Stomach smooth muscle (tissue), 2 donors: ENCODE data around the gene ATG7.
"Not testable (repeated sequence)": the region's sequence is repeated elsewhere in the genome, so short reads cannot be mapped to it uniquely, and the experiment has no call there.

Experiments
- H3K27ac ChIP-seq: one replicate; pipeline ENCODE4 v1.7.0; 2013; ENCODE audit warnings: mild to moderate bottlenecking, low read length, inconsistent platforms
- H3K27me3 ChIP-seq, 2 donors: one replicate each; pipeline ENCODE4 v1.7.0; 2013; ENCODE audit warnings: low read length in 2 of 2; ENCODE audit not compliant: insufficient read depth in 2 of 2, control insufficient read depth in 1 of 2
- H3K36me3 ChIP-seq, 2 donors: one replicate each; pipeline ENCODE4 v1.7.0; 2013; ENCODE audit warnings: low read length in 2 of 2; ENCODE audit not compliant: control insufficient read depth in 2 of 2, insufficient read depth in 2 of 2
- H3K4me1 ChIP-seq: one replicate; pipeline ENCODE4 v1.7.0; 2013; ENCODE audit warnings: low read length; ENCODE audit not compliant: control insufficient read depth, insufficient read depth
- H3K4me3 ChIP-seq, 2 donors: one replicate each; pipeline ENCODE4 v1.7.0; 2013; ENCODE audit warnings: low read length in 2 of 2
- H3K9ac ChIP-seq, 2 donors: one replicate each; pipeline ENCODE4 v1.7.0; 2013; ENCODE audit warnings: low read length in 2 of 2, mild to moderate bottlenecking in 1 of 2
- H3K9me3 ChIP-seq, 2 donors: one replicate each; pipeline ENCODE4 v1.7.0; 2013; ENCODE audit warnings: low read length in 2 of 2; ENCODE audit not compliant: control insufficient read depth in 2 of 2
- donor health status: healthy.
- donor health status: Pancreatic carcinoma.

ATG7 gene

DNA sequence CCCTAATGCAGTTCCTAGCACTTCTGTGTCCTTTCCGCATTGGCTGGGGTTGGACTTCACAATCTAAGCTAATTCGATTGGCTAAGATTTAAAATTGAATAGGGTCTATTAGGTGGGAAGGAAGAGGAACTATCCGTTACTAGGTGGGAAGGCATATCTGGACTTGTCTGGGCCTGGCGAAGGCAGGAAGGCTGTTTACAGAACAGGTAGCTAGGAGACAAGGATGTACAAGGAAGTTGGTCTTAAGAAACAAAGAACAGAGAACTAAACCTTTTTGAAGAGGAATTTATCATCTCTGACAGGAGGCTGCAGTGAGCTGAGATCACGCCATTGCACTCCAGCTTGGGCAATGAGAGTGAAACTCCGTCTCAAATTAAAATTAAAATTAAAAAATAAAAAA lies 17.3 kb upstream of the ATG7 start:
- Histone ChIP-seq H3K4me3 (no peak overlapping the region), H3K9me3 (no peaks in the 10 kb centered on the region), H3K4me1 (no peaks in the 10 kb centered on the region), H3K27me3 (no peaks in the 10 kb centered on the region), H3K9ac (no peak overlapping the region), H3K27ac (no peak overlapping the region), H3K36me3 (peaks cover 0 to 1% of the 10 kb centered on the region in 2 donors)

DNA sequence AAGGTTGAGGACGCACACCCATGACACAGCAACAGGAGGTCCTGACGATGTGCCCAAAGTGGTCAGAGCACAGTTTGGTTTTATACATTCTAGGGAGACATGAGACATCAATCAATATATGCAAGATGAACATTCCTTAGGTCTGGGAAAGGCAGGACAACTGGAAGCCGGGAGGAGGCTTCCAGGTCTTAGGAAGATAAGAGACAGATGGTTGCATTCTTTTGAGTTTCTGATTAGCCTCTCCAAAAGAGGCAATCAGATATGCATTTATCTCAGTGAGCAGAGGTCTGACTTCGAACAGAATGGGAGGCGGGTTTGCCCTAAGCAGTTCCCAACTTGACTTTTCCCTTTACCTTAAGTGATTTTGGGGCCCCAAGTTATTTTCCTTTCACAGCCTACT lies 16.7 kb upstream of the ATG7 start:
- H3K4me1 ChIP-seq, H3K9me3 ChIP-seq, H3K27me3 ChIP-seq, H3K27ac ChIP-seq, H3K4me3 ChIP-seq, H3K36me3 ChIP-seq, H3K9ac ChIP-seq: not testable (repeated sequence)

DNA sequence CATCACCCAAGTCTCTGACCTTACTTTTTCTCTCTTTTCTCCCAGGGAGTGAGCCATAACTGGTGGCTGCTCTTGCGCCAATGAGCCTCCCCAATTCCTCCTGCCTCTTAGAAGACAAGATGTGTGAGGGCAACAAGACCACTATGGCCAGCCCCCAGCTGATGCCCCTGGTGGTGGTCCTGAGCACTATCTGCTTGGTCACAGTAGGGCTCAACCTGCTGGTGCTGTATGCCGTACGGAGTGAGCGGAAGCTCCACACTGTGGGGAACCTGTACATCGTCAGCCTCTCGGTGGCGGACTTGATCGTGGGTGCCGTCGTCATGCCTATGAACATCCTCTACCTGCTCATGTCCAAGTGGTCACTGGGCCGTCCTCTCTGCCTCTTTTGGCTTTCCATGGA lies 13.2 kb upstream of the ATG7 start:
- H3K4me3 ChIP-seq, result no peak overlapping the region
- peaks cover 0 to 2% of the 10 kb centered on the region in 2 donors for H3K36me3 ChIP-seq
- no peaks in the 10 kb centered on the region for H3K27me3 ChIP-seq
- H3K4me1 ChIP-seq, result no peaks in the 10 kb centered on the region
- no peaks in the 10 kb centered on the region for H3K9me3 ChIP-seq
- H3K27ac ChIP-seq, result no peak overlapping the region
- H3K9ac ChIP-seq, result no peak overlapping the region

DNA sequence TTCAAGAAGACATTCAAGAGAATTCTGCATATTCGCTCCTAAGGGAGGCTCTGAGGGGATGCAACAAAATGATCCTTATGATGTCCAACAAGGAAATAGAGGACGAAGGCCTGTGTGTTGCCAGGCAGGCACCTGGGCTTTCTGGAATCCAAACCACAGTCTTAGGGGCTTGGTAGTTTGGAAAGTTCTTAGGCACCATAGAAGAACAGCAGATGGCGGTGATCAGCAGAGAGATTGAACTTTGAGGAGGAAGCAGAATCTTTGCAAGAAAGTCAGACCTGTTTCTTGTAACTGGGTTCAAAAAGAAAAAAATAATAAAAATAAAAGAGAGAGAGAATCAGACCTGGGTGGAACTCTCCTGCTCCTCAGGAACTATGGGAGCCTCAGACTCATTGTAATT lies 11.7 kb upstream of the ATG7 start:
- Histone ChIP-seq H3K27me3 (no peaks in the 10 kb centered on the region), H3K27ac (no peak overlapping the region), H3K9ac (no peak overlapping the region), H3K4me3 (no peak overlapping the region), H3K4me1 (no peaks in the 10 kb centered on the region), H3K36me3 (peaks cover 0 to 2% of the 10 kb centered on the region in 2 donors), H3K9me3 (no peaks in the 10 kb centered on the region)

DNA sequence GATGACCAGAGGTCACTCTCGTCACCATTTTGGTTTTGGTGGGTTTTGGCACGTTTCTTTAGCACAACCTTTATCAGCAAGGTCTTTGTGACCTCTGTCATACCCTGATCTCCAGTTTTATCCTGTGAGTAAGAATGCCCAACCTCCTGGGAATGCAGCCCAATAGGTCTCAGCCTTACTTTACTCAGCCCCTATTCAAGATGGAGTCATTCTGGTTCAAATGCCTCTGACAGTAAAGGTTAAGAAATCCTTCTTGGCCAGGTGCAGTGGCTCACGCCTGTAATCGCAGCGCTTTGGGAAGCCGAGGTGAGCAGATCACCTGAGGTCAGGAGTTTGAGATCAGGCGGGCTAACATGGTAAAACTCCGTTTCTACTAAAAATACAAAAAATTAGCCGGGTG lies 3.2 kb upstream of the ATG7 start:
- Histone ChIP-seq H3K36me3 (no peaks in the 10 kb centered on the region), H3K9ac (no peak overlapping the region), H3K4me3 (no peak overlapping the region), H3K27me3 (no peaks in the 10 kb centered on the region), H3K27ac (no peak overlapping the region), H3K9me3 (no peaks in the 10 kb centered on the region), H3K4me1 (peaks cover 11% of the 10 kb centered on the region)

DNA sequence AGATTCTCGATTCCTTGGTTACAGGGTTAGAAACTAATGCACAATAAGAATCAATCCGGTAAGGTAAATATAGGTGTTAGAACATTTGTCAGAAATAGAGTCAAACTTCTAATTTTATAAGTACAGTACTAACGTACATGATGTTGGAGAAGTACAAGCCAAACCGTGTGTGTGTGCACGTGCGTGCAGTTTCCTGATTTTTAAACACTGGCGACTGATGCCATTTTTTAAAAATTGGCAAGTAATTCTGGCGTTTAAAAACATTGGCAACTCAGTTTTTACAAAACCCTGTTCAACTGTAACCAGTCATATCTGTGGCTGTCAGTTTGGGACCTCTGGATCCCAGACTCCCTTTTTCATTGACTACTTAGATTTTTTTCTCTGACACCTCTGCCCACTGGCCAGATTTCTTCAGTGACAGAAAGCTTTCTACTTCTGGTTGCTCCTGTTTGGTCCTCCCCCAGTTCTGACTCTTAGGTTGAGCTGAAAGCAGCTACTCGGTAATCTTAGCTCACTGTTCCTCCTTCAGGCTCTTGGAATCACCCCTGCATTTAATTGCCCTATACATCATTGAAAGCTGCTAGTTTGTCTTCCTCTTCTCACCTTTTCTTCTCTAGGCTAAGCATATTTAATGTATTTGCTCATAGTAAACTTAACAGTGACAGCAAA lies 843 bp downstream of the ATG7 start:
- peak overlapping the region; percentile 98 to 100 for H3K4me3 ChIP-seq
- H3K9me3 ChIP-seq, result no peaks in the 10 kb centered on the region

DNA sequence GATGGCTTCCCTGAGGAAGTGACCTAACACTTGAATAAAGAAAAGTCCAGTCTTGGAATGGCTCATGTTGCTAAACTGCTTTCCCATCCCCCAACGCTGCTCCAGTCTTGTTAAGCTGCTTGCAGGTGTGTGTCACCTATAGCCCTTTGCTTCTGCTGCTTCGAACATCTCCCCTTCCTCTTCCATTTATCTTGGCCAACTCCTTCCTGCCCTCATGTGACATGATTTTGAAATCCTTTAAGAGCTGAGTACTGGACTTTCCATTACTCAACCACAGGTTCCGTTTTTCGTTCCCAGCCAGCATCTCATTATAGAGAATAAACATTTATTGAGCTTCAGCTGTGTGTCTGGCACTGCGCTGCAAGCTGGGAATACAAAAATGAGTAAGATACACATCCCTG lies 1.7 kb downstream of the ATG7 start:
- H3K4me1 ChIP-seq, result peaks cover 12% of the 10 kb centered on the region
- H3K36me3 ChIP-seq, result peaks cover 2 to 5% of the 10 kb centered on the region in 2 donors
- peak overlapping the region in 1 of 2 donors; percentile 13 for H3K9ac ChIP-seq
- H3K27me3 ChIP-seq, result no peaks in the 10 kb centered on the region
- no peak overlapping the region for H3K4me3 ChIP-seq
- no peaks in the 10 kb centered on the region for H3K9me3 ChIP-seq
- no peak overlapping the region for H3K27ac ChIP-seq

More for the DNA sequence above, 843 bp downstream of the ATG7 start:
- Histone ChIP-seq H3K4me1 (peaks cover 12% of the 10 kb centered on the region), H3K27ac (no peak overlapping the region), H3K36me3 (peaks cover 2 to 5% of the 10 kb centered on the region in 2 donors), H3K9ac (peak overlapping the region; percentile 92 to 99), H3K27me3 (no peaks in the 10 kb centered on the region)

DNA sequence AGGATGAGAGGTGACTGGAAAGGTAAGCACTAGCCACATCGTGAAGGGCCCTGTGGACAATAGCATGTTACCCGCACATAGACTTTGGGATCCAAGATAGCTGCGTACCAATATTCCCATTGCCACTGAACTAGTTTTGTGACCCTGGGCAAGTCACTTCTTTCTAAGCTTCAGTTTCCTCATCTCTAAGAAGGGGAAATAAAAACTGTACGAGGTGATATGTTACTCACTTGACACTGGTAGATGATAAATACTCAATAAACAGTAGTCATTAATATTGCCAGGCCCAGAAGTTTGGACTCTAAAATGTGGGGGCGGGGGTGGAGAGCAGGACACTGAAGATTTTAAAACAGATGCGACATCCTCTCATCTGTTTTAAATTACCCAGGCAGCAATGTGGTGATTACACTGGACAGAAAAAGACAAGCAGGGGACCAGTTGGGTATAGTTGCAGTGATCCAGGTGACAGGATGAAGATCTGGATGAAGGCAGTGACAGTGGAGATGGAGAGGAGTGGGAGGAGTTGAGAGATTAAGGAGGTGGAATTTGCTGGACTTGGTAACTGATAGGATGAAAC lies 2.5 kb downstream of the ATG7 start:
- Histone ChIP-seq H3K4me3 (no peak overlapping the region), H3K36me3 (peaks cover 2 to 5% of the 10 kb centered on the region in 2 donors), H3K27ac (no peak overlapping the region), H3K9me3 (no peaks in the 10 kb centered on the region), H3K4me1 (peaks cover 12% of the 10 kb centered on the region), H3K27me3 (no peaks in the 10 kb centered on the region), H3K9ac (no peak overlapping the region)

DNA sequence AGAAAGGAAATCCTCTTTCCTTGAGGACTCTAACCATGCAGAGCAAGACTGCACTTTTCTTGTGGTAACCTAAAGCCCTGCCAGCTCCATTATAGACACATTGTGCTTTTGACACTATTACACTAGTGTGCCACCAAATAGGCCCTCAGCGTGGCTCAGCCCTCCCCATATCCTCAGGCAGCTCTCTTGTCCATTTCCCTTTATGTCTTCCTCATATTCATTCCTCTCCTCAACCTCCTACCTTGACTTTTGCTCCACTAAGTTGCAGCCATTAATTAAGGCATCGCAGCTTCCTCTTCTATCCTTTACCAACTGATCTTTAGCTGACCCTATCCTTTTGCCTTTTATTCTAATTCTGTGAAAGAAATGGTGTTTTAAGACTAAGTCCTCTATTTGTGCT lies 3.7 kb downstream of the ATG7 start:
- Histone ChIP-seq H3K36me3 (peaks cover 2 to 5% of the 10 kb centered on the region in 2 donors), H3K4me3 (no peak overlapping the region), H3K4me1 (peaks cover 12% of the 10 kb centered on the region), H3K9ac (no peak overlapping the region), H3K9me3 (no peaks in the 10 kb centered on the region), H3K27ac (no peak overlapping the region), H3K27me3 (no peaks in the 10 kb centered on the region)

DNA sequence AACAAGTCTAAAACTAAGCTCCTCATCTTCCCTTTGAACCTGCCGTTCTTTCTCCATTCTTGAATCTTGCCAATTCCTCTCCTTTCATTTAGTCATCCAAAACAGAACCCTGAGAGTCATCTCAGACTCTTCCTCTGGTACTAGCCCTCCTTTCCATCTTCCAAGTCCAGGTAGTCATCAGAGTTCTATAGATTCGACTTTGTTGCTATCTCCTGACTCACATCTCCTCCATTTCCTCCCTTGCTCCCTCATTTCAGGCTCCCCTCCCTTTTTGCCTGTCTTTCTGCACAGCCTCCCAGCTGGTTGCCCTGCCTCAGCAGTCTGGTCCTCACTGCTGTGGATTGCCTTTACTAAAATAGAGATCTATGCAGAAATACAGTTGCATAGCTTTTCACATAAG lies 4.7 kb downstream of the ATG7 start:
- Histone ChIP-seq H3K4me1 (peaks cover 10% of the 10 kb centered on the region), H3K36me3 (peaks cover 3 to 8% of the 10 kb centered on the region in 2 donors), H3K9ac (no peak overlapping the region), H3K4me3 (no peak overlapping the region), H3K9me3 (no peaks in the 10 kb centered on the region), H3K27ac (no peak overlapping the region), H3K27me3 (no peaks in the 10 kb centered on the region)
